GM23248 (cell line): ENCODE measurements around the gene SRRM4. TPM values are rescaled to one million over a fixed set of nuclear protein-coding genes. Genes with fewer than 3 reads are reported as not detected.
"Not testable (repeated sequence)": the region's sequence is repeated elsewhere in the genome, so short reads cannot be mapped to it uniquely, and the experiment has no call there.

ENCODE experiments used
- DNase-seq: peaks from one replicate; pipeline ENCODE4 v3.0.0-alpha.2; 2015
- H2AFZ ChIP-seq: fragments of 200-600 bp; sonication (generic); 2 replicates; pipeline ENCODE4 v1.6.1; 2016; ENCODE audit warnings: antibody characterized with exemption
- H3F3A ChIP-seq: fragments of 200-600 bp; sonication (generic); 2 replicates; pipeline ENCODE4 v1.6.1; 2016; ENCODE audit warnings: mild to moderate bottlenecking, antibody characterized with exemption, mixed run types; ENCODE audit not compliant: insufficient read depth
- H3K27ac ChIP-seq: fragments of 200-600 bp; sonication (generic); 2 replicates; pipeline ENCODE4 v1.5.1; 2016; ENCODE audit warnings: mild to moderate bottlenecking
- H3K27me3 ChIP-seq: fragments of 200-600 bp; sonication (generic); replicated peaks from 2 replicates; pipeline ENCODE4 v1.6.1; 2016; ENCODE audit warnings: mild to moderate bottlenecking; ENCODE audit not compliant: insufficient read depth
- H3K36me3 ChIP-seq: fragments of 200-600 bp; sonication (generic); 2 replicates; pipeline ENCODE4 v1.6.1; 2016; ENCODE audit warnings: low read depth, mild to moderate bottlenecking
- H3K4me1 ChIP-seq: fragments of 200-600 bp; sonication (generic); 2 replicates; pipeline ENCODE4 v1.6.1; 2016; ENCODE audit warnings: mild to moderate bottlenecking; ENCODE audit not compliant: insufficient read depth
- H3K4me2 ChIP-seq: fragments of 200-600 bp; sonication (generic); one replicate; pipeline ENCODE4 v1.6.1; 2016; ENCODE audit warnings: mild to moderate bottlenecking; ENCODE audit not compliant: unreplicated experiment
- H3K4me3 ChIP-seq: fragments of 200-600 bp; sonication (generic); 2 replicates; pipeline ENCODE4 v1.5.1; 2016; ENCODE audit warnings: mild to moderate bottlenecking
- H3K79me2 ChIP-seq: fragments of 200-600 bp; sonication (generic); 2 replicates; pipeline ENCODE4 v1.6.1; 2016; ENCODE audit warnings: mild to moderate bottlenecking; ENCODE audit not compliant: insufficient read depth
- H3K9ac ChIP-seq: fragments of 200-600 bp; sonication (generic); 2 replicates; pipeline ENCODE4 v1.6.1; 2016; ENCODE audit warnings: mild to moderate bottlenecking
- H3K9me2 ChIP-seq: fragments of 200-600 bp; sonication (generic); 2 replicates; pipeline ENCODE4 v1.6.1; 2016; ENCODE audit warnings: mixed run types, mild to moderate bottlenecking, moderate library complexity; ENCODE audit not compliant: insufficient read depth
- H3K9me3 ChIP-seq: fragments of 200-600 bp; sonication (generic); one replicate; pipeline ENCODE4 v1.6.1; 2017; ENCODE audit warnings: low read depth
- H4K20me1 ChIP-seq: fragments of 200-600 bp; sonication (generic); 2 replicates; pipeline ENCODE4 v1.6.0; 2016; ENCODE audit not compliant: insufficient read depth
- EZH2 ChIP-seq: fragments of 200-600 bp; sonication (generic); IDR thresholded peaks from 2 replicates; pipeline ENCODE4 v1.6.1; 2018; ENCODE audit warnings: antibody characterized with exemption, mild to moderate bottlenecking; ENCODE audit not compliant: insufficient read depth, poor library complexity, severe bottlenecking
- EZH2phosphoT487 ChIP-seq: fragments of 200-600 bp; sonication (generic); IDR thresholded peaks from 2 replicates; pipeline ENCODE4 v1.6.1; 2018; ENCODE audit warnings: antibody characterized with exemption, moderate library complexity, mild to moderate bottlenecking, low read depth; ENCODE audit not compliant: insufficient read depth
- WGBS, 2 experiments: methylation state at CpG; one replicate each; pipeline ENCODE4 v1.1.6; 2015 to 2017; ENCODE audit warnings: low lambda C conversion rate in 2 of 2, low coverage in 1 of 2; ENCODE audit errors: missing lambda C conversion rate in 2 of 2; 5-methylcytosine and 5-hydroxymethylcytosine counted together
- in situ Hi-C: fragments of 300-500 bp; cut with MboI; formaldehyde crosslinking; loops from 2 replicates; pipeline ENCODE4 v1.15.0; 2020
- polyA plus RNA-seq: library from polyadenylated mRNA; unstranded; fragments of >200 nt; fragmentation: Nextera tagmentation; extraction: Ambion mirVana; gene quantifications from 2 replicates; pipeline ENCODE4 v1.2.1, GENCODE V29; 2016
- total RNA-seq: library from RNA; depleted of rRNA; stranded (reverse); fragments of >200 nt; shearing (Covaris generic); gene quantifications from 2 replicates; pipeline ENCODE4 v1.2.3, GENCODE V29; 2014

The SRRM4 gene
- total and polyA plus RNA-seq, 2 experiments from 2014 or later, result not detected

- TF ChIP-seq EZH2phosphoT487, result no peak
- no peak for TF ChIP-seq EZH2
- Histone ChIP-seq H3K4me3 (no peak overlapping the region), H3K9ac (no peak overlapping the region), H3K79me2 (no peaks in the 10 kb centered on the region), H3K36me3 (no peaks in the 10 kb centered on the region), H3K4me1 (no peaks in the 10 kb centered on the region), H3K27me3 (no peaks in the 10 kb centered on the region), H3K9me2 (no peaks in the 10 kb centered on the region), H3K9me3 (no peaks in the 10 kb centered on the region), H2AFZ (no peak overlapping the region), H4K20me1 (no peaks in the 10 kb centered on the region), H3K27ac (no peak overlapping the region), H3K4me2 (no peak overlapping the region), H3F3A (no peaks in the 10 kb centered on the region)
- DNase-seq, result peak; percentile 2
- 8 to 12% methylated on average over 21 of the region's 21 CpGs for WGBS, 2 experiments
- in situ Hi-C loops, result no loop called here
Measured at GRCh38 chr12:119020406-119021360, 39.3 kb downstream of the SRRM4 start.

GRCh38 chr12:119024356-119024755 is 43.0 kb downstream of the SRRM4 start:
- H3K9ac ChIP-seq, result no peak overlapping the region
- 10 to 19% methylated on average over 3 of the region's 3 CpGs for WGBS, 2 experiments
- H3F3A ChIP-seq, result no peaks in the 10 kb centered on the region
- H3K79me2 ChIP-seq, result no peaks in the 10 kb centered on the region
- no peaks in the 10 kb centered on the region for H3K4me1 ChIP-seq
- H4K20me1 ChIP-seq, result no peaks in the 10 kb centered on the region
- H3K4me2 ChIP-seq, result no peak overlapping the region
- H3K4me3 ChIP-seq, result no peak overlapping the region
- in situ Hi-C loops, result no loop called here
- no peaks in the 10 kb centered on the region for H3K27me3 ChIP-seq
- DNase-seq, result no peak
- H3K27ac ChIP-seq, result no peak overlapping the region
- no peaks in the 10 kb centered on the region for H3K9me3 ChIP-seq
- no peaks in the 10 kb centered on the region for H3K9me2 ChIP-seq
- no peak for TF ChIP-seq EZH2
- TF ChIP-seq EZH2phosphoT487, result no peak
- no peaks in the 10 kb centered on the region for H3K36me3 ChIP-seq
- no peak overlapping the region for H2AFZ ChIP-seq

- Histone ChIP-seq H3K79me2 (no peaks in the 10 kb centered on the region), H3F3A (no peaks in the 10 kb centered on the region), H3K9ac (no peak overlapping the region), H3K4me3 (no peak overlapping the region), H3K4me2 (no peak overlapping the region), H3K4me1 (no peaks in the 10 kb centered on the region), H2AFZ (no peak overlapping the region), H3K36me3 (no peaks in the 10 kb centered on the region), H4K20me1 (no peaks in the 10 kb centered on the region), H3K9me3 (no peaks in the 10 kb centered on the region), H3K9me2 (no peaks in the 10 kb centered on the region), H3K27me3 (no peaks in the 10 kb centered on the region), H3K27ac (no peak overlapping the region)
- DNase-seq, result no peak
- WGBS, 2 experiments, result 29 to 35% methylated on average over 3 of the region's 3 CpGs
- in situ Hi-C loops, result no loop called here
- TF ChIP-seq EZH2 (no peak), EZH2phosphoT487 (no peak)
Measured at GRCh38 chr12:119025786-119026185, 44.4 kb downstream of the SRRM4 start.

GRCh38 chr12:119033332-119033731 is 52.0 kb downstream of the SRRM4 start:
- in situ Hi-C loops, H3K4me1 ChIP-seq: not testable (repeated sequence)

More at GRCh38 chr12:119033332-119033731, 52.0 kb downstream of the SRRM4 start:
- WGBS, 2 experiments, result 58 to 60% methylated on average over 14 of the region's 14 CpGs
- not testable (repeated sequence) for H3F3A ChIP-seq, H3K79me2 ChIP-seq, H3K4me2 ChIP-seq, H3K9ac ChIP-seq, H3K9me2 ChIP-seq, H3K4me3 ChIP-seq, H2AFZ ChIP-seq, H4K20me1 ChIP-seq, DNase-seq, H3K27ac ChIP-seq, H3K36me3 ChIP-seq, H3K9me3 ChIP-seq, H3K27me3 ChIP-seq
